CMK (cell line): ENCODE measurements around the gene ADGRL2.

Experiments
- DNase-seq: peaks from one replicate; pipeline ENCODE4 v3.0.0-alpha.2; 2010; ENCODE audit warnings: low read depth

The ADGRL2 gene

DNA sequence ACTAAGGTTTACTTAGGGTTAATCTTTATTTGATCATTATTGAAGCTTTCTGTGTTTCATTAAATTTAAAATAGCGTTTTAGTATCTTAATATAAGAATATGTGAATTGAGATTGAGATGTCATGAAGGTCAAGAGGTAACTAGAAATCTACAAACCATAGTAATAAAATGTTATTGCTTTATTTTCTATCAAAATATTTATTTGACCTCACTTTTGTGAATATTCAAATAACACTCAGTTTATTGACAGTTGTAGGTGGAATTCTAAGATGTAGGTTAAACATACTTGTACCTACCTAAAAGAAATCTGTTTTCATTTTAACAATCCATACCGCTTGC, 5.7 kb downstream of the ADGRL2 start:
- DNase-seq: no peak

DNA sequence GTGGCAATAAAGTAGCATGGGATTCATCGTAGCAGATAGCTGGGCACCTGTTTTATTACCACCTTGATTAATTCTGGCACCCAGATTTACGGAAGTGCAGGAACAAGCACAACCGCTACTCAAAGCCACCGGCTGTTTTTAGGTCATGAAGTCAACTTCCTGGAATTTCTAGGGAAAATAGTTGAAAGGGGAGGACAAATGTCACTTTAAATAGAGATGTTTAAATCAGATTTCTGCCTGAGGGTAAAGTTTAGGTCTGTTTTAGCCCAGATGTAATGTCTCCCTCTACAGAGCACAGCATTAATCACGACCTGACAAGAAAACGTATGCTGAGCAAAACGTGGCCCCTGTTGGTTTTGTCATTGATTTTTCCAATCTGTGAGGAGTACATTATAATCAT, 8.0 kb downstream of the ADGRL2 start:
- no peak for DNase-seq

DNA sequence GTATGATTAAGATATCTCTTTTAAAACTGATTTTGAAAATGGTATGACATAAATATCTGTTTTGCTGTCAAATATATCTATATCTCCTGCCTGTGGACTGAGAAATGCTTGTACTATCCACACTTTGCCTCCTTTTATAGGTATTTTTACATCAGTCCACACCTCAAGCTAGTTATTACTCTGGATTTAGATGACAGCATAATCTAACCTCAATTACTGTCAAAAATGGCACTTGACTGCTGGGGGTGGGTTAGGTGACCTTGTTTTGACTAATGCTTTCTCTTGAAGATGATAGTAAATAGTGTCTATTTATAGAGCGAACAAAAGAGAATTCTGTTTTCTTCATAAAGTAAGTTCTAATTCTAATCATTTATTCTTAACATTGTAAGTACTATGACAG, 9.1 kb downstream of the ADGRL2 start:
- DNase-seq: no peak

DNA sequence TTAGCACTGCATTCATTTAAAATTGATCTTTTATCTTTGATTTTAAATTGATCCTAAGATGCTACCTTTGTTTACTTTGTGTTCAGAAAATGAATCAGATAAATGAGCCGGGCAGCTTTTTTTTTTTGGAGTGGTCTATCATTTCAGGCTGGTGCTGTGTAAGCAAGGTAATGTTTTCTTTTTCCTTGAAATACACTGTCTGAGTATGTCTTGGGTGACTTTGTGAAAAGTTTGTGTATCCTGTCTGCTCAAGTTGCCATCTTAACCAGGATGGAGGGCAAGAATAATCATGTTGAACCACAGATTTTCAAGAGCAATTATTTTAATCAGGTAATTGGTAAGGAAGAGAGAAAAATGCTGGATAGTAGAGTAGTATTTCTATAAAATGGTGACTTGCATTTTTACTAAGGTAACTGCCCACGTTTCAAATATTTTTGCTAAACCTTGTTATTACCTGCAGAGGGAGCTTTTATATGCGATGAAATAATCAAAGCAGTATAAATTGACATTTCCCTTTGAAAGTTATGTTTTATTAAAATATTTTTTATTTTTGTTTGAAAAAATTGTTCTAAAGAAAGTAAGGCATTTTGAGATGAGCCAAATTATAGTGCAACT, 11.1 kb downstream of the ADGRL2 start:
- no peak for DNase-seq

DNA sequence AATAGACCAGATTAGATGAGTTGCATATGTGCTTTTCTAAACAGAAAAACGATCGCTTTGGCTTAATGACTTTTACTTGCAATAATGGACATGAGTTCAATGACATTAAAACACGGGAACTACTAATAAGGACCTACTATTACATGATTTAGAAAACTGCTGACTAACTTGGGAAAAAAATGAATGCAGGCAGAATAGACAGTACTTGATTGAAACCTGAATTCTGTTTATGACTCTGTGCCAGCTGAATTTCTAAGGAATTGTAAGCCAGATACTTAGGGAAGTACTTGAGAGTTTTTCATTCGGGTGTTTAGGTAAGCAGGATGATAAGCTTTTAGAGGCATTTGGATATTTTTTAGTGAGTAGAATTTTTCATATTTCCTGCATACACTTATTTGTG, 12.0 kb downstream of the ADGRL2 start:
- no peak for DNase-seq

DNA sequence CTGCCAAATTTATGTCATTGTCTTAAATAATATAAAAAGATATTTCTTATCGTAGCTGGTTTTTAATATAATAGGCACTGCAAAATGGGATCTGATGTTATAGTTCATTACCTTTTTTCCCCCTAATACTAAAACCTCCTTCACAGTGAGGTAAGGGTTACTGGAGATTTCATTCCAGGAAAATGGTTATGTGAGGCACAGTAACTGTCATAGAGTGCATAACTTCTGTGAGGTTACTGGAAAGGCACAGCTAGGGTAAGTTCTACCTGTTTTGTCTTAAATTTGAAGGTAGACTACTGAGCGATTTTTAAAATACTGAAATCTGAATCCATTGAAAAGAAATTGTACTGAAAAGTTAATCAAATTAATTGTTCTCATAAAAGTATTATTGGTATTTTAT, 13.0 kb downstream of the ADGRL2 start:
- no peak for DNase-seq

DNA sequence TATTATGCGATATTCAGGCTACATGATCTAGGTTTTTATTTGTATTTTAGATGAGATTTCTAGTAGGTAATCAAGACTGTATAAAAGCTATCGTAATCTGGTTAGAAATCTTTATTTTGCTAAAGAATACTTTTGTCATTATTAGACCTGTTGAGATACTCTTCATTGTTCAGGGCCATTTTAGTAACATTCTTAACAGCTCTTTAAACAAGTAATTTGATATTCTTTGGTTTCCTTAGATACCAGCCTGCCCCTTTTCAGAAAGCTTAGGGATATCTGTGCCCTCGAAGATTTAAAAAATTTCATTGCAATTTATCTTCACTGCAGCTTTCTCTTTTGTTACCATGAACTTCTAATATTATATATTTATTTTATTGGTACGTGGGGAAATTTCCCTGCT, 18.9 kb downstream of the ADGRL2 start:
- DNase-seq: no peak

DNA sequence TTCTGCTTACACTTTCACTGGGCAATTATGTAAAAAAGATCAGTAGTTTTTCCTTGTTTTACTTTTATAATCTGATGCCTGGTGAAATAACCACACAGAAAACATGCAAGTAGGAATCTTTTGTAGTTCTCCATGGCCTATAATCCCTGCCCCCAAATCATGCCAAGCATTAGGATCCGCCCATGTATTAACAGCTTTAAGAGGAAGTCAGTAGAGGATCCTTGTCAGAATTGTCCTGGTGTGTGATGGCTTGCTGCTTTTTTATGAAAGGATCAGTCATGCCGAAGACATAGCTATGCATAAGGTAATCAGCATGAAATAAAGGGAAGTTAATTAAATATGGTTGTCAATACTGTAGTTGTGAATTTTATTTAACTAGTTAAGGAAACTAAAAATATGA, 20.0 kb downstream of the ADGRL2 start:
- DNase-seq: no peak

DNA sequence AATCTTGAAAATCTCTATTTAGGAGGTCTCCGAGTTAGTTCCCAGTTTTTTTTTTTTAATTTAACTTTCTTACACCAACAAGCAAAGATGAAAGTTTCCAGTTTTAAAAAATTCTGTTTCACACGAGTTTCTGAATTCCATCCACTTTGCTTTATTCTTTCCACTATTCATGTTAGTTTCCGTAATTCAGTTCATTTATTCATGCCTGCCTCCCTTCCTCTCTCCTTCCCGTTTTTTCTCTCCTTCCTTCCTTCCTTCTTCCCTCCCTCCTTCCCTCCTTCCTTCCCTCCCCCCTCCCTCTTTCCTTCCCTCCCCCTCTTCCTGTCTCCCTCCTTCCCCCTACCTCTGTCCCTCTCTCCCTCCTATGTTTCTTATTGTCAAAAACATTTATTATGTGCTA, 22.3 kb downstream of the ADGRL2 start:
- no peak for DNase-seq

DNA sequence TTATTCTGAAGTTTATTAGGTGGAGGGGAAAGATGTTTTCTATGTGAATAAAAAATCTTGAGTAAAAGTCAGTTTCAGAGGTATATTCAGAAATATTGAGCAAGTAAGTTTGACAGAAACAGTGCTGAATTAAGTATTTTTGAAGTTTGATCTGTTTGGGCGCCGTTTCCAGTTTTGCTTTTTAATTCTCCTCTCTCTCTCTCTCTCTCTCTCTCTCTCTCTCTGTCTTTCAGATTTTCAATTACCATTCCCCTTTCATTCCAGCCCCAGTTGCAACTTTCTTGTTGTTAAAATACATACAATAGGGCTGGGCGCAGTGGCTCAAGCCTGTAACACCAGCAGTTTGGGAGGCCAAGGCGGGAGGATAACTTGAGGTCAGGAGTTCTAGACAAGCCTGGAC, 24.0 kb downstream of the ADGRL2 start:
- no peak for DNase-seq

DNA sequence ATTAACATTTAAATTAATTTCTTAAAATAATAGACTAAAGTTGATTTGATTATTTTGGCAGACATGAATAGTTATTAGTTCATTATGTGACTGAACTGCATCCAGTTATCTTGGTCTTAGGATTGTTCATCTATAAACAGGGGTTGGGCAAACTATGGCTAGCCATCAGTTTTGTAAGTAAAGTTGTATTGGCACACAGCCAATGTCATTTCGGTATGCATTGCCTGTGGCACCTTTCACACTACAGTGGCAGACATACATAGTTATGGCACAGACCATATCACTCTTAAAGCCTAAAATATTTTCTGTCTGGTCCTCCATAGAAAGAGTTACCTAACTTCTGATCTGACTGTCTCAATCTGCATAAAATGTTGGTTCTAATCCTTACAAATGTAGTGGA, 27.2 kb downstream of the ADGRL2 start:
- no peak for DNase-seq

DNA sequence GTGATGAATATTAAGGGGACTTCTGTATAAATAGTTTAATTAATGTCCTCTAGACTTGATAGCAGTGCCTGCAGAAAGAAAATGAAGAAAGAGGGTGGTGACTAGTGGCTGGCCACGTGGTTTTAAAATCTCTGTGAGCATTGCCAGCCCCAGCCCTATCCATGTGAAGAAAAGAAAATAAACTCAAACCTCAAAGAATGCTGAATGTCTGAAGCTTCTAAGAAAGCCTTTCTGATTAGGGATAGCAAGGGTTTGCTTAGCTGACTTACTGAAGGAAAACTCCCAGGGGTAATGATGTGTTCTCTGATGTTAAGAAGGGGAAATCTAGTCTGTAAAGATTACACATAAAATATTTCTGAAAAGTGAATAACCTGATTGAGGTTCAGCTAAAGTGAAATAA, 31.8 kb downstream of the ADGRL2 start:
- DNase-seq: no peak

DNA sequence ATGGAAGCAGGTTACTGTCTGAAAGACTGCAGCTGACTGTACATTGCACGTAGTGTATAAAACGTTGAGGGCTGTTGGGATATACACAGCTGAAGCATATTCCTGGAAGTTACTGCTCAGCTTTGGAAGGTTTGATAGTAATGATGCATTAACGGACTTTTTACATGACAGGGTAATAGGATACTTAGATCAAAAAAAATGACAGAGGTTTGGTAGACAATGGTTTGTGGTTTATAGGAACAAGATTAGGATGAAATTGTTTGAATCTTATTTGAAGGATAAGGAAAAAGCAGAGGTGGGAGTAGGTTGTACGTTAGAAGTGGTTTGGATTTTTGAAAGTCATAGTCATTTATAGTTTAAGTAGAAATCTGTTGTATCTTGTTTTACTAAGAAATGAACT, 33.0 kb downstream of the ADGRL2 start:
- no peak for DNase-seq

DNA sequence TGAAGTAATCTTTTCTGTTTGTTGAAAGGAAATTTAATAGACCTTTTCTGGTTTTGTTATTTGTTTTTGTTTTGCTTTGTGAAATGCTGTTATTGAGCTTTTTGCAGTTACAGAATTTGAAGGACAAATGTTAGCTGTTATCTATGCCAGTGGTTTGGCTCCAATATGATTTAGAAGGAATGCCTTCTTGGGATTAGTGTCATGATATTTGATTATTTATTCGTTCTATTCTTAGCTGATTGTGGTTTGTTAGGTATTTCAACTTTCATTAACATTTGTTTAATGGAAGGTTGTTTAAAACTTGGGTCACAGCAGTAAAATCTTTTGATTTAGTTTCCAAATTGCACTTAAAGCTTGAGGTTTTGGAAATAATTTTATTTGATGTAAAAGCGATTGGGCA, 33.5 kb downstream of the ADGRL2 start:
- DNase-seq: no peak

DNA sequence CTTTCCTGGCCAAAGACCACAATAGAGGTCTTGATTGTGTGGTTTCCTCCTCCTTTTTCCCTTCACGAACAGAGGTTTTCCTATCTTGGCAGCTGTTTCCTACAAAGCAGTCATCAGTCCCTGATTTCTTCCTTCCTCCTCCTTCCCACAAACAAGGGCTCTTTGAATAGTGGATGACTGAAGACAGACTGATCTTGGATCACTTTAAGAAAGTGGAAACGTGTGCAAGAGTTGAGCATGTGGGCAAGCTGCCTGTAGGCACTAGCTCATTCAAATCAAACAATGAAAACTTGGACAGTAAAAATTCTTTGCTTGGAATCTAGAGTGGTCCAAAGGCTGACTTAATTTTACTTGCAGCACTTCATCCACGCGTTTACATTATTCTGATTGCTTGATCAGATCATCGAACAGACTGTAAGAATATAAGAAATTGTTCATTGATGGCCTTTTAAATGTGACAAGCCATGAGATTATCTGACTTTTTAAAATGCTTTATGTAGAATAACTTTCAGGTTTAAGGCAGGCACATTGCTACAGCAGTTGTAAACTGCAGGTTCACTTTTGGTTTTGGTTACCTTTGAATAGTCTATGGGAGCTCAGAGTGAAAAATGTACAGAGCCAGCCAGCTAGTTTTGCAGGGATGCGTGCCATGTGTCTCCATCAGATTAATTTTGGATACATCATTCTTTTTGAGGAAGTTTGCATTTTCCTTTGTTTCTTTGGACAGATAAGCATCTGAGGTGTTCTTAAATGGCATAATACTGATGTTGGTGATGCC, 34.4 kb downstream of the ADGRL2 start:
- no peak for DNase-seq

DNA sequence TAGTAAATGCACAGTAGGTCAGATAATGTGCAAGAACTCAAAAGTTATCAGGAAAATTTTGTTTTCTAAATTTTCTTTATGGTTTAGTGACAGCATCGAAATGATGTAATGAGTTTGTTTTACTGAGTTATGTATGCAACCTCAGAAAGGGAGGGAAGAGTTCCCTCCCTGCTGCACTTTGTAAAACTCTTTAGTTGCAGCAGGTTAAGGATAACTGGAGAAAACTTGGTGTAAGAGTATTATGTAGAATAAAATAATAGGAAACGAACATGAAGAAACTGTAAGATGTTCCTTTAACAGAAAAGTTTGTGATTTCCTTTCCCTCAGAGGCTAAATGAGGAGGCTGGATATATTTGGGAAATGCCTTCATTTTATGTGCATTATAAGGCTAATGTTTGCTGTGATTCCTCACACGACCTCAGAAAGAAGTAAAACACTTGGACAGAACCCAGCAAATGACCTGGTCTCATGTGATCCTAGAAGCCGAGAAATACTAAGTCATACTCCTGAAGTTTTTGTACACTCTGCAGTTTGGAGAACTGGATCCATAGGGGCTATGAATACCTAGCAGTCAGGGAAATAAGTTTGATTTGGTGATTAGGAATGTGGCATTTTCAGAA, 35.4 kb downstream of the ADGRL2 start:
- no peak for DNase-seq

DNA sequence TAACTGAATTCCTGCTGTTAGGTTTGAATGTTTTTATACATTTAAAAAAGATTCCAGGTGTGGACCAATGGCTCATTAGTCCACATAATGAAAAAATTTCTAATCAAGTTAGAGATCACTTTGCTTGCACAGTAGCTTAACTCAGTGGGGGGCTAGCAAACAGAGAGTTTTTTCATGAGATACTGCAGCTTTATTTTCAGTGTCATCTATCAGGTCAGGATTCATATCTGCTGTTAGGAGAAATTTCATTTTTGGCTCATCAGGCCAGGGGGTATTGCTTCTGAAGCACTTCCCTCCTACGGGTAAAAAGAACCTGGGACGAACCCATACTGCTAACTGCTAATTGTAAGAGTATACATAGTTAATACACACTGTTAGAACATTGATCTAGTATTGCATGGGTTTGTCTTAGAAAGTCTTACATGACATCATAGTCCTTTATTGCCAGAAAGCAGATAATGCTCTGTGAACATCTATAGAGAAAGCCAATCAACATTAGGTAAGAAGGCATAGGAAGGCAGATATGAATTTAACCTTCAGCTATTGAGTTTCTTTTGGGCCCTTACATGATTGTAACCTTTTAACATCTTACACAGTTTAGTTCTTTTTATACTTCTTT, 38.0 kb downstream of the ADGRL2 start:
- DNase-seq: no peak

DNA sequence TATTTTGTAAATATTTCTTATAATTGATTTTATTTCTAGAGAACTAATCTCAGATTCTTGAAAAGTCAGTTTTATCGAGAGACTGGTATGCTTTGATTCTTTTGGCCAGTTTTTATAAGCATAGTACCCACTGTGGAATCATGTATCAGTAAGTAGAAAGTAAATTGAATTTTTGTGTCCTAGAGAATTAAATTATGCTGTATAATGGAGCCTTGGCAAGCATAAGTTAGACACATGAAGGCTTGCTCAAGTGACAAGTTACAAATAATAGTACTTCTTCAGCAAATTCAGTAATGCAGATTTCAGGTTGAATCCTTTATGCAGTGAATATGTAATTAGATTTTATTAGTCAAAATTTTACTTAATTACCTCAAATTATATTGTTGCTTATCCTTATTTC, 40.1 kb downstream of the ADGRL2 start:
- no peak for DNase-seq

DNA sequence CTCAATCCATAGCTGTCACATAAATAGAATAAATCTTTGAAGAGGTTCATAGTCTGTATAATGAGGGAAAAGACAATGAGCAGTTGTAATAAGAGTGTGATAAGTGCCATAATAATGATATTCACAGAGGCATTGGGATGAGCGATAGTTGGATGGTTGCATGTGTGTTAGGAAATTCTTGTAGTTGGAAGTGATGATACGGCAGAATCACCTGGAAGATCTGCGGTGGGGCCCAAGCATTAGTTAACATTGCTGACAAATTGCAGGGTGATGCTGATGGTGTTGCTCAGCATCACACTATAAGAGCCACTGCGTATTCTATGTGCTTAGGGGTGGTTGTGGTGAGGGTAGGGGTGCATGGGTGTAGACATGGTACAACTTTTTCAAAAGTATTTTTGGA, 41.1 kb downstream of the ADGRL2 start:
- DNase-seq: no peak

DNA sequence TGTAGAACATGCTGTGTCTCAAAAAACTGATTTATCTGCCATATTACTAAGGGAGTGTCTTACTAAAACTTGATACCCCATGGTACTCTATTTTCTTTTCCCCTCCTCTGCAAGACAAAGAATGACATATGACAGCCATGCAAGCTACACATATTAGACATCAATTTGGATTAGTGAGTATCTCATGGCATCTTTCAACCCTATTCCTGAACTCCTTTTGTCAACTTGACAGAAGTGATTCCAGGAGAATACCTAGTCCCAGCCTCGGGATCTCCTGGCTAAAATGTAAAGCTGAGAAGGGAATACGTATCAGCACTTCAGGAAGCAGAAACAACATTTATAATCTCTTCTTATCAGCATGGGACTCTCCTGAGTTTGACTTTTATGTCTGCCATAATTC, 43.7 kb downstream of the ADGRL2 start:
- DNase-seq: no peak

DNA sequence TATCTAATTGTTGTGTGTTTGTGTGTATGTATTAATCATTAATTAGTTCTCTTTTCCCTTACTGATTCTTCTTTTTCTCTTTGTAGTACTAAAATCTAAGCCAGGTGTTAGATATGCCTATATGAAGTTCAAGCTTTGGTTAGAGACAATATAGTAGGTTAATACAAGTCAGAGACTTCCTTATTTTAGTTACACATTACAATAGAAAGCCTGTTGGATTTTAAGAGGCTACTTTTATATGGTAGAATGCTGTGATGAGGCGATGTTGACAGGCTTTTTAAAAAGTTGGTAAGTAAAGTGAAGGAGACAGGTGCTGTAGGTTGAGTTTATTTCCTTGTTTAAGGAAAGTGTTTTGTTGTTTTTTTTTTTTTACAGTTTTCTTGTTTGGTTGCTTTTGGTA, 45.9 kb downstream of the ADGRL2 start:
- no peak for DNase-seq

DNA sequence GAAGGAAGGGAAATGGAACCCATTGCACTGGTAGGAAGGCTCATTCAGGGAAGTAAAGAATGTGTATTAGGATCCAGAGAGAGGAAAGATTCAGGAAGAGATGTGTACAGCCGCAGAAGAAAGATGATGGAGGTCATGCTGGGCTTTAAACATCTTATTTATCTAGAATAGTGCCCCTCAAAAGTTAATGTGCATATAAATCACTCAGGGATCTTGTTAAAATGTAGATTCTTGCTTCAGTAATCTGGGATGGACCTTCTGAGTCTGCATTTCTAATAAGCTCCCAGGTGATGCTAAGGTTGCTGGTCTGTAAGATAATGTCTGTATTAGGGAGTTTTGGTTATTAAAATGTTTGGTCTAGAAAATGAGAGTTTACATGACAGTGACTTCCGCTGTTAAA, 46.3 kb downstream of the ADGRL2 start:
- DNase-seq: no peak

DNA sequence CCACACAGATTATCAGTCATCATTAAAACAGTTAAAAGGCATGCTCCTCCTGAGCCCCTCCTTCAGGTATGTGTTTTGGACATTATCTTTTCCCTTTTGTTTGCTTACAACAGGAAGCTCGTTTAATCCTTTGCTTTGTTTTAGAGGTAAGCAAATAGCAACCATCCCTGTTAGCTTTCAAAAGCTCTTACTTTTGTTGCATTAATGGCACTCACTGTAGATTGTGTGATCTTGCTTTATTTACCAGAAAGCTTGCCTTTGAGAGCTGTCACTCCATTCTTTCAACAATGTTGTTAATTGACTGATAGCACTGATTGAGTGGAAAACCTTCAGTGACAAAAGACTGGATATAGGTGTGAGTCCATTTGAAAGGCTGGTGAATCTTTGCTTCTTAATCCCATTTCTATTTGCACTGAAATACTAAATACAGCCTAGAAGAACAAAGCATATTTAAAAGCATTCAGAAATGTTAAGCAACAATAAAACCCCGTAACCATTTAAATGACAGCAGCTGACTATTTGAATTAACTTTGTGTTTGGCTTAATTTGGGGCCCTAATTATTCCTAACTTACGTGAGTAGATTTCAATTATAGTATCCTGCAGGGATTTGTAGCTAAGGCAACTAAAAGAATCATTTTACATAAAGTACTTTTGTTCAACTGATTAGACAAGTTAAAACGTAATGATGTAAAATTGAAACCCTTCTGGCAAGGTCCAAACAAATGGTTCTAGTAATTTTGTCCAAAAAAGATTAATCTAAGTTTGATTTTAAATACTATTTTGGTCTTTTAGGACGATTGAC, 48.3 kb downstream of the ADGRL2 start:
- DNase-seq: no peak
